Activated B cell treated with CpG ODN at 0.5 μM for 24 hours (primary cell): Measurements from ENCODE around the gene ALK. TPM values are rescaled to one million over a fixed set of nuclear protein-coding genes. Genes with fewer than 3 reads are reported as not detected.

Experiments
- ATAC-seq: fragments of 200-7000 bp; cut with Tn5 transposase; one replicate; pipeline ENCODE4 v1.10.0; 2021; ENCODE audit warnings: low read depth, mild to moderate bottlenecking, moderate library complexity
- CTCF ChIA-PET: fragments of 350-600 bp; sonication (Branson Sonifier 250); formaldehyde crosslinking; loops from one replicate; lab custom pipeline; 2021; ENCODE audit warnings: antibody characterized with exemption; lab: Charles Lee
- POLR2A ChIA-PET: fragments of 350-600 bp; sonication (Branson Sonifier 250); formaldehyde crosslinking; loops from one replicate; lab custom pipeline; 2021; ENCODE audit warnings: antibody characterized with exemption; lab: Charles Lee
- DNase-seq: peaks from one replicate; pipeline ENCODE4 v3.0.0; 2022
- H3K27ac Mint-ChIP-seq: one replicate; pipeline ENCODE4 v1.8.0; 2020; ENCODE audit warnings: mixed read lengths
- H3K27me3 Mint-ChIP-seq: one replicate; pipeline ENCODE4 v1.8.0; 2021; ENCODE audit warnings: mixed read lengths
- H3K36me3 Mint-ChIP-seq: one replicate; pipeline ENCODE4 v1.8.0; 2021; ENCODE audit warnings: low read depth, mixed read lengths
- H3K4me1 Mint-ChIP-seq: one replicate; pipeline ENCODE4 v1.8.0; 2021; ENCODE audit warnings: mixed read lengths
- H3K4me3 Mint-ChIP-seq: one replicate; pipeline ENCODE4 v1.8.0; 2020; ENCODE audit warnings: mild to moderate bottlenecking, mixed read lengths
- H3K9me3 Mint-ChIP-seq: one replicate; pipeline ENCODE4 v1.8.0; 2020; ENCODE audit warnings: mixed read lengths
- CTCF ChIP-seq: fragments of 200-600 bp; IDR thresholded peaks from one replicate; pipeline ENCODE4 v1.8.0; 2022; ENCODE audit warnings: antibody characterized with exemption, mild to moderate bottlenecking
- intact Hi-C: fragments of 100-400 bp; cut with micrococcal nuclease; formaldehyde crosslinking; loops from one replicate; pipeline ENCODE4 v1.15.1; 2024
- total RNA-seq: library from RNA; stranded (reverse); gene quantifications from 2 replicates; pipeline ENCODE4 v1.2.3, GENCODE V29; 2022

ALK gene
- total RNA-seq, 1 donor from 2014 or later: not detected

DNA sequence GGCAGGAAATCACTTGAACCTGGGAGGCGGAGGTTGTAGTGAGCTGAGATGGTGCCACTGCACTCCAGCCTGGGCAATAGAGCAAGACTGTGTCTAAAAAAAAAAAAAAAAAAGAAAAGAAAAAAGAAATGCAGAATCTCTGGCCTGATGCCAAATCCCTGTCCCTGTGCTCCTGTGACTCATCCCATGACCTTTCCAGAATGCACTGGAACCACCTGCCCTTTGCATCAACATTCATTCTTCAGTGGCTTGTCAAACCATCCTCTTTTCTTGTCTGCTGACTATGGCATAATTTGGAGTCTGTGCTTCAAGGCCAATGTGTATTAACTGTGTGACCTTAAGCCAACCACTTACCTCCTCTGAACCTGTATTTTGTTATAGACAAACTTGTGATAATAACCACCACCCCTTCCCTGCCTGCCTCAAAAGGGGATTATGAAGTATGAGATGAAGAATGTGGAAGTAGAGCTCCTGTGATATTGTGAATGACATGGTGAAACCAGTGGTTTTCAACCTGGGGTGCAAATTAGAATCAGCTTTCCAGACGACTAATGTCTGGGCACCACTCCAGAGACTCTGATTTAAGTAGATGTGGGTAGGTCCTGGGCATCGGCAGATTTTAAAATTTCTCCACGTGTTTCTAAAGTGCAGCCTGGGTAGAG is 616.9 kb downstream of the ALK start:
- intact Hi-C loops: loop anchor here (10.0 kb wide), 1 partner anchor 350 kb away; no protein-coding TSS in a partner anchor
- H3K4me3 Mint-ChIP-seq: no peak overlapping the region
- DNase-seq: no peak
- no peaks in the 10 kb centered on the region for H3K36me3 Mint-ChIP-seq
- TF ChIP-seq CTCF: no peak
- ATAC-seq: no peak
- peaks cover 10% of the 10 kb centered on the region for H3K27me3 Mint-ChIP-seq
- no peaks in the 10 kb centered on the region for H3K9me3 Mint-ChIP-seq
- H3K27ac Mint-ChIP-seq: no peak overlapping the region
- no peaks in the 10 kb centered on the region for H3K4me1 Mint-ChIP-seq
- ChIA-PET CTCF (no interaction called here), POLR2A (no interaction called here)

DNA sequence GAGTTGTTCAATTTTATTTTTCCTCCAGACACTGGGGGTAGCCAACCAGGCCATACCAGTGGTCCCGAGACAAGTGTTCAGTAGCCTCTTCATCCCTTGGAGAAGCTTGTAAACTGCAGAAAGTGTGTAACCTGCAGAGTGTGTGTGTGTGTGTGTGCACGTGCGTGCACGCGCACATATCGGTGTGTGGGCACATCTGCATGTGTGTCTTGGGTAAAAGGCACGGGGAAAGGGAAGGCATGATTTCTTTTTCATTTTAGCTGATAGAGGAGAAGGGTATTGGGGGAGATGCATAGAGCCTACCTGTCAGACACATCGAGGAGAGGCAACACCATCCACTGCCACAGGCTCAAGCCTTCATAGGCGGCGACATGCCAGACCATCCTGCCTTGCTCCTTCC is 624.8 kb downstream of the ALK start:
- no peaks in the 10 kb centered on the region for H3K4me1 Mint-ChIP-seq
- H3K4me3 Mint-ChIP-seq: no peak overlapping the region
- POLR2A ChIA-PET: no interaction called here
- no peak overlapping the region for H3K27ac Mint-ChIP-seq
- no peak for TF ChIP-seq CTCF
- ATAC-seq: no peak
- CTCF ChIA-PET: no interaction called here
- intact Hi-C loops: no loop called here
- peaks cover 19% of the 10 kb centered on the region for H3K27me3 Mint-ChIP-seq
- DNase-seq: no peak
- no peaks in the 10 kb centered on the region for H3K9me3 Mint-ChIP-seq
- no peaks in the 10 kb centered on the region for H3K36me3 Mint-ChIP-seq

- TF ChIP-seq CTCF: no peak
- DNase-seq (no peak), ATAC-seq (no peak)
- intact Hi-C loops: no loop called here
- Mint-ChIP-seq H3K9me3 (no peaks in the 10 kb centered on the region), H3K36me3 (no peaks in the 10 kb centered on the region), H3K27ac (no peak overlapping the region), H3K4me1 (no peaks in the 10 kb centered on the region), H3K27me3 (peaks cover 20% of the 10 kb centered on the region), H3K4me3 (no peak overlapping the region)
- ChIA-PET CTCF (no interaction called here), POLR2A (no interaction called here)
Observed at GRCh38 chr2:29295845-29296244, 625.5 kb downstream of the ALK start.

DNA sequence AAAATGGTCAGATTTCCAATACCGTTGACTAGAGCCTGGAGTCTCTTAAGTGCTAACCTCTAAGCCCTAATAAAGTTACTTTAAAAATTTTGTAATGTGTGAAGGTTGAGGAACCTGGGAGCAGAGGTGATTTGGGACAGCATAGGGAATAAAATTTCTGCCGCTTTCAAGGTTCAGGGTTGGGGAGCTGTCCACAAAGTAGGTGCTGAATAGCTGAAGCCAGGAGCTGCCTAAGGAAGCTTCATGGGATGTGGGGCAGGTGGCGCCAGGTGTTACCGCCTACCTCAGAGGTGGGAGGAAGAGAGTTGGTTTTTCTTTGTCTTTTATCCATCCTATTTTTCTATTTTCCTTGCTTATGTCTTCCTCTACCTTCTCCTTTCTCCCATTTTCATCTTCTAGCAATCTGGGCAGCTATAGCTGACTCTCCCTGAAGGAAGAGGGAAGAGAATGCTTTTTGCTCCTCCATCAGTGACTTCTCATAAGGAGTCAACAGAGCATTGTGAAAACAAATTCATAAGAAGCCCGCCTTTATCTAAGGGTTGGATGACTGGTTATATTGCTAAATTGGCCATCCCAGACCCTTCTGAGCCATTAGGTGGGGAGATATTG is 627.5 kb downstream of the ALK start:
- POLR2A ChIA-PET: no interaction called here
- intact Hi-C loops: no loop called here
- no peaks in the 10 kb centered on the region for H3K36me3 Mint-ChIP-seq

More for the DNA sequence above, 627.5 kb downstream of the ALK start:
- Mint-ChIP-seq H3K27me3 (peaks cover 21% of the 10 kb centered on the region), H3K27ac (no peak overlapping the region), H3K4me3 (no peak overlapping the region), H3K9me3 (no peaks in the 10 kb centered on the region), H3K4me1 (no peaks in the 10 kb centered on the region)
- no peak for TF ChIP-seq CTCF
- ATAC-seq: no peak
- no peak for DNase-seq
- CTCF ChIA-PET: no interaction called here
